M059J (cell line): ENCODE measurements around the gene H6PD. TPM values are rescaled to one million over a fixed set of nuclear protein-coding genes. Genes with fewer than 3 reads are reported as not detected.

Source experiments
- DNase-seq: peaks from one replicate; pipeline ENCODE4 v3.0.0-alpha.2; 2012; ENCODE audit warnings: low read depth
- total RNA-seq: library from RNA; depleted of rRNA; stranded (reverse); fragments of >200 nt; shearing (Covaris generic); gene quantifications from 2 replicates; pipeline ENCODE4 v1.2.3, GENCODE V29; 2014; rRNA removed

Gene H6PD
- 7.7 and 15.9 TPM in 2 replicates for total RNA-seq

GRCh38 chr1:9234223-9235095 lies at the start of gene H6PD:
H6PD (plus strand) TSS chr1:9234774; CDS start chr1:9244935, 10,161 bp downstream.
- DNase-seq, result peak; percentile 78

- DNase-seq, result no peak
These were observed 48.3 kb upstream of the H6PD start for GRCh38 chr1:9186082-9186859.

- no peak for DNase-seq
These were observed 47.6 kb upstream of the H6PD start for GRCh38 chr1:9187004-9187403.

GRCh38 chr1:9190234-9190633 lies 44.3 kb upstream of the H6PD start:
- no peak for DNase-seq

GRCh38 chr1:9191231-9191630 lies 43.3 kb upstream of the H6PD start:
- no peak for DNase-seq

- no peak for DNase-seq
These were observed 41.9 kb upstream of the H6PD start for GRCh38 chr1:9192578-9193232.

- no peak for DNase-seq
These were observed 41.3 kb upstream of the H6PD start for GRCh38 chr1:9193233-9193625.

GRCh38 chr1:9194024-9194423 lies 40.5 kb upstream of the H6PD start:
- no peak for DNase-seq

GRCh38 chr1:9195651-9196050 lies 38.9 kb upstream of the H6PD start:
- DNase-seq, result no peak

GRCh38 chr1:9196129-9197040 lies 38.2 kb upstream of the H6PD start:
- DNase-seq, result peak; percentile 82

- DNase-seq, result no peak
These were observed 37.1 kb upstream of the H6PD start for GRCh38 chr1:9197186-9198099.

- DNase-seq, result no peak
These were observed 35.8 kb upstream of the H6PD start for GRCh38 chr1:9198538-9199361.

GRCh38 chr1:9200441-9200840 lies 34.1 kb upstream of the H6PD start:
- peak; percentile 54 for DNase-seq

- peak; percentile 69 for DNase-seq
These were observed 33.0 kb upstream of the H6PD start for GRCh38 chr1:9201401-9202239.

GRCh38 chr1:9202240-9202870 lies 32.2 kb upstream of the H6PD start:
- DNase-seq, result peak; percentile 33

GRCh38 chr1:9203511-9203982 lies 31.0 kb upstream of the H6PD start:
- DNase-seq, result no peak

- DNase-seq, result no peak
These were observed 30.3 kb upstream of the H6PD start for GRCh38 chr1:9204156-9204720.
